HG02759 (cell line): ENCODE data around the gene KLF13.

ENCODE experiments used
- ATAC-seq: cut with Tn5 transposase; IDR thresholded peaks from one replicate; pipeline ENCODE4 v1.9.1; 2021; ENCODE audit warnings: mild to moderate bottlenecking, moderate library complexity; ENCODE audit not compliant: unreplicated experiment

The KLF13 gene

GRCh38 chr15:31330836-31331235 lies 4.2 kb downstream of the KLF13 start:
- ATAC-seq: no peak

DNA sequence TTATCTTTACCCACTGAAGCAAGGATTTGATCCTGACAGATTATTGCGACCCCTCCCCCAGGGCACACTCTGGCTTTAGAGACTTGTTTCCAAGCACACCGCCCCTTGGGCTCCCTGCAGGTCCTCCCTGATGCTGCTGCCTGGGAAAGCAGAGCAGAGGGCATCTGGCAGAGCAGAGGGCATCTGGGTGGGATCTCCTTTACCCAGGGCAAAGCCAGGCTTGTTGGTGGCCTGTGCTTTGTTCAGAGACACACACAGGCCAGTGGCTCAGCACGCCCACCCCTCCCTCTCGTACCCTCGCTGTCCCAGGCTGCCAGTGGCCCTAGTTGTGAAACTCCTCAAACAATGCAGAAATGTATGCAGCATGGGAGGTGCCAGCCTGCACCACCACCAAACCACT lies 4.8 kb downstream of the KLF13 start:
- ATAC-seq: no peak

- no peak for ATAC-seq
Measured at GRCh38 chr15:31332020-31332680, 5.5 kb downstream of the KLF13 start.

DNA sequence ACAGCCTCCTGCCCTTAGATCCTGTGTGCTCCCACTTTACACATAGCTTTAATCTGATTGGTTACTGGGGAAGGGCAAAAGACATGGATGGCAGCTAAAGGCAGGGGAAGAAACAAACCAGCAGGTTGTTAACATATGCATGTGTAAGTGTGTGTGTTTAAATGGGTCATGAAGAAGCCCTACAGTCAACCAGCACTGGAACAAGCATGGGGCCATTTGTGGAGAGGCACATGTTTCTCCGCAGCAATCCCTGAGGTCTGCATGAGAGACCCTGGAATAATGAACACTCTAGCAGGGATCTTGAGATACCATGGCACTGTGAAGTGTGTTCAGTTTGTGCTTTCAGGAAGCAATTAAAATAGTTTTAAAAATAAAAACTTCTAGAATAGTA lies 6.0 kb downstream of the KLF13 start:
- no peak for ATAC-seq

DNA sequence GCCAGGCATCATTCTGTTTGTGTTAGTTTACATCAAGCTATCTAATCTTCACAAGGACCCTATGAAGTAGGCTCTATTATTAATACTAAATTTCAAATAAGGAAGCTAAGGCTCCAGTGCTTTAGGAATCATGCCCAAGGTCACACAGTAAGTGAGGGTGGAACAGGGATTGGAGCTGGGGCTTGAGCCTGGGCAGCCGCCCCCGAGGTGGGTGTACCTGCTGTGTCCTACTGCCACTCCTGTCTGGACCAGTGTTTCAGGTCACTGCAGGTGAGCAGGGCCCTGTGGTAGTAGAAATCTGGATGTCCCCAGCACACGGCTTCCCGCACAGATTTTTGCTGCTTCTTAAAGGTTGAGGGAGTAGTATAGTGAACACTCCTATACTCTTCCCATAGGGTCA lies 6.5 kb downstream of the KLF13 start:
- ATAC-seq: no peak

DNA sequence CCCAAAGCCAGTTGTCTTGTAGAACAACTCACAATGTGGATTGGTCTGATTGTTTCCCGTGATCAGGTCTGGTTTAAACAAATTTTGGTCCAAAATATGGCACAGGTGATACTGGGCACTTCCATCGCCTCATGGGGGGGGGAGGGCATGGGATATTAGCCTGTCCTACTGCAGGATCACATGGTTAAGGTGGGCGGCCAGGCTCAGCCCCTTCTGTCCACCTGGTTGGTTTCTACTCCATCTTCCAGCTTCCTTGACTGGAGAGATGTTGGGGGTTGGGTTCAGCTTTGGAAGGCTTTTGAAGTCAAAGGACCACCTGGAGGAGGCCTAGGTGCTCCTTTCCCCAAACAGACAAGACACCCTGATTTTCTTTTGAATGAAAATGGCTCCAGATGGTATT lies 7.2 kb downstream of the KLF13 start:
- no peak for ATAC-seq

DNA sequence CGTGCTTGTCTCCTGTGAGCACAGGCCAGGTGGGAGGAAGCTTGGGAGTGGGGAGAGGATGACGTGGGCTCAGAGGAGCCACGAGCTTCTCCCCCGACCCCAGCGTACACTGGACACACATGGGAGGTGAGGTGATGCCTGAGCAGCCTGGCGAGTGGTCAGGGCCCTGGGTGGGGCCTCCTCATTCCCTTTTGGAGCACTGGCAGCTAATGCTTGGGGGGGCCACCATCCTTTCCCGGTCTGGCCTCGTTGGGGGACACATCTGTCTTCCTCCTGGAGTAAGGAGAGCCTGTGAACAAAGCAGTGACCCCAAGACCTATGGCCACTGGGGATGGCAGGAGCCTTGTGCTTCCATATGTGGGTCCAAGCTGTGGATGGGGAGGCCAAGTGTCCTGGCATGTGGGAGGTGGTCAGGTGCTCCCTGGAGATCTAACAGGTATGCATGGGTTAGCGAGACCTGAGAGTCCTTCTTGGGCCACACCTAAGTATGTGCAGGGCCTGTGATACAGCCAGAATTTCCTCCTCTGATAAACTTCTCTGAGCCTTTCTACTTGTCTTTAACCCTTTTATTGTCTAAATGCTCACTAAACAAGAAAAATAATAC lies 9.5 kb downstream of the KLF13 start:
- ATAC-seq: no peak

GRCh38 chr15:31336593-31337295 lies 10.1 kb downstream of the KLF13 start:
- no peak for ATAC-seq

GRCh38 chr15:31337352-31338031 lies 10.9 kb downstream of the KLF13 start:
- ATAC-seq: no peak

DNA sequence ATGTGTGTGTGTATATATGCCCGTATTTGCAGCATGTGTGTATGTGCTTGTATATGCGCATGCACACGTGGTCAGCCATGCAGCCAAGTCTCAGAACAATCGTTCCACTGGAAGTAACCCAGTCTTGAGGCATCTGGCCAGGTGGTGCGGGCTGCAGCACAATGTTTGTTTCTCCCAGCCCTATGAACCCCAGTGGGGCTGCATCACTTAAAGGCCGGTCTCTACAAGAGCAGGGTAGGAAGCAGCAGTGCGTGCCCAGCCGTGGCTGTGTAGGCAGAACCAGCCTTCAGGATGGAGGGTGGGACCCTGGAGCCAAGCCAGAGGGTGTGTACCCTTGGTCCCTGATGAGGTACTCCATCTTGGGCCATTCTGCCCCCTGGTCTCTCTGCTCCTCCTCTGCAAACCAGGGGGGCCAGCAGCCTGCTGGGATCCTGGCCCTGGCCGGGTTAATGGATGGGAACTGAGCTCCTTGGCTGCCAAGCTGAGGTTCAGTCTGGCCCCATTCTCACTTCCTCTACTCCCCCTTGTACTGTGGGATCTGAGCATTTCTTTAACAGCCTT lies 11.8 kb downstream of the KLF13 start:
- ATAC-seq: peak; percentile 58

- peak; percentile 74 for ATAC-seq
Measured at GRCh38 chr15:31338879-31339557, 12.4 kb downstream of the KLF13 start.

- ATAC-seq: no peak
Measured at GRCh38 chr15:31339558-31339895, 12.9 kb downstream of the KLF13 start.

- ATAC-seq: no peak
Measured at GRCh38 chr15:31340047-31340446, 13.4 kb downstream of the KLF13 start.

DNA sequence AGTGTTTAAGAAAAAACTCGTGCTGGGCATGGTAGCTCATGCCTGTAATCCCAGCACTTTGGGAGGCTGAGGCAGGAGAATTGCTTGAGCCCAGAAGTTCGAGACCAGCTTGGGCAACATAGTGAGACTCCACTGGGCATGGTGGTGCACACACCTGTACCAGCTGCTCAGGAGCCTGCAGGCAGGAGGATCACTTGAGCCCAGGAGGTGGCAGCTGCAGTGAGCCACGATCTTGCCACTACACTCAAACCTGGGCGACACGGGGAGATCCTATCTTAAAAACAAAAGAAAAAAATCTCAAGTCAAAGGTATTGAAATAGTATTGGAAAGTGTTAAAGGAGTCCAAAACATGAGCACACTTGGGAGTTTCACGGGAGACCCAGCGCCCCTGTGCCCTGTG lies 14.0 kb downstream of the KLF13 start:
- ATAC-seq: no peak

DNA sequence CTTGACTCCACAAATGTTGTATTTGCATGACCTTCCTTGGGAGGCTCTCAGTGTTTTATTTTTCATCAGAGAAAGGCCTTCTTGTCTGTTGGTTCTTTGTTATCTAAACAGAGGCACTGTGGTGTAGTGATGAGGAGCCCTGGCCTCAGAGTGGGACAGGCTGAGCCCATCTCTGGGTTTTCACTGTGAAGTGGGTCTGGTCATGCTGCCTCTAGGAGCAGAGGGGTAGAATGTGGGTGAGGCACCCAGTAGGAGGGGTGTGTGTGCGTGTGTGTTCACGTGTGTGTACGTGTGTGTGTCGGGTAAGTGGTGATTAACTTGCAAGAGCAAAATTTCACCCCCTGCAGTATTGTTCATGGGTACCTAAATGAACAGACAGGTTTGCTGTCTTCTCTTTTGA lies 14.4 kb downstream of the KLF13 start:
- ATAC-seq: no peak

GRCh38 chr15:31341496-31342195 lies 15.0 kb downstream of the KLF13 start:
- no peak for ATAC-seq

DNA sequence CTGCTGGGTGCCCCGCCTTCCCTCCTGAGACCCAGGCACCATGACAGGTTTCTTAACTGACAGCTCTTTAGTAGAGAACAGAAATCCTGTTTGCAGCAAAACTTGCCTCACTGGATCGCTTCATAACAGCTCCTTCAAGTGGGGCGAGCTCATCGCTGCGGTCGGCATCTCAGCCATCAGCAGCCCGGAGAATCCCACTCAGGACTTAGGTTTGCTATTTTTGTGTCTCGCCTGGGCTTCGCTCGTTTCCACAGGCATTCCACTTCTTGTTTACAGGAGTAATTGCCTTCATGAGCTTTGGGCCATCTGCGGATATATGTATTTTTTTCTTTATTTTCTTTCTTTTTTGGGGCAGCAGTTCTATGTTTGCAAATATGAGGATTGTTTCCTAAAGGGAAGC lies 15.7 kb downstream of the KLF13 start:
- ATAC-seq: no peak

DNA sequence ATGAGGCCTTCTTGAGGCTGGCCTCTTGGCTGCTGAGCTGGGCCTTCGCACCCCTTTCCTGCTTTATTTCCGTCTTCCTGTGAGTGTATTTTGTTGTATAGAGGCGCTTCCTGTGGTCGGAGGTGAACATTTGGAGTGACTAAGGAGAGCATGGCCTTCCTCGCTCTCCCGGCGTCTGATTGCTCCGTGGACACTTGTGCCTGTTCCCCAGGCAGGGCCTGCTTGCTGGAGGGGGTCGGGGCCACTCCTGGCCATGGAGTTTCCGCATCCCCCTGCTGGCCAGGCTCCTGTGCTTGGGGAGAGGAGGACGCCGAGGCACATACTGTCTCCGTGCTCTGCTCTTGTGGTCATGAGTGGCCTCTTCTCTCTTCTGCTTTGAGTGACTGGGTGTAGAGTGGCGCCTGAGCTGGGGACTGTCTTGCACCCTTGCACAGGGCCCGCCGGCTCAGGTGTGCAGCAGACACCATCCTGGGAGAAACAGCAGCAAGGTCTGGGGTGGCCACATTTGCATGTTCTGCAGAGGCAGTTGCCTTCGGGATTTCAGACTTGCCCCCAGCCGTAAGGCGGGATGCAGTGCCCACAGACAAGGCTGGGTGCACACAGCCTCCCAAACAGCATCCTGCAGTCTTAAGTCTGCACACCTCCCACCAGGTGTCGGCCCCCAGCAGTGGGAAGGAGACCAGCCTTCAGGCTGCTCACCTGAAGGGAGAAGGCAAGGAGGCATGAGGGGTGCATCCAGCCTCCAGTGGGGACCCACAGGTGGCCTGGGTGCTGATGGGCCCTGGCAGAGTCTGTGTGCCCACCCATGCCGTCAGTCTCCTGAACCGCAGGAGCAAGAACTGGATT lies 16.4 kb downstream of the KLF13 start:
- ATAC-seq: no peak

DNA sequence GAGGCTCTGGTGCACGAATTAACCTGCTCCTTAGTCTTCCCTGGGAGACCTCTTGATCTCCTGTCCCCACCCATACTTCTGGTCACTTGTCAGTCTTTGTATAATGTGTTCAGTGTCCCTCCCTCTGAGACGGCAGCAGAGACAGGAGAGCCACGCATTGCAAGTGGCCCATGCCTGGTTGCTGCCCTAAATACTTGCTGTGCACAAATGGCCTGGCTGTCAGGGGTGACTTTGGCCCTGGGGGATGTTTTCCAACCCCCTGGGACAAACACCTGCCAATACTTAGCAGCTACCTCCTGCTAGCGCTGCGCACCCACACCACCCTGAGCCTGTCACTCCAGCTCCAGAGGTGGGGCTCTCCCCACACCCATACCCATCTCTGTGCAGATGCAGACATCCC lies 17.2 kb downstream of the KLF13 start:
- ATAC-seq: no peak

- ATAC-seq: no peak
Measured at GRCh38 chr15:31344266-31344665, 17.6 kb downstream of the KLF13 start.
